Endothelial cell of hepatic sinusoid (primary cell): ENCODE data around the gene RTL10.

Source experiments
- in situ Hi-C: cut with HindIII; loops from 2 replicates; pipeline ENCODE4 v1.10.0; 2017; ENCODE audit warnings: low sequenced_read_pairs

The RTL10 gene

DNA sequence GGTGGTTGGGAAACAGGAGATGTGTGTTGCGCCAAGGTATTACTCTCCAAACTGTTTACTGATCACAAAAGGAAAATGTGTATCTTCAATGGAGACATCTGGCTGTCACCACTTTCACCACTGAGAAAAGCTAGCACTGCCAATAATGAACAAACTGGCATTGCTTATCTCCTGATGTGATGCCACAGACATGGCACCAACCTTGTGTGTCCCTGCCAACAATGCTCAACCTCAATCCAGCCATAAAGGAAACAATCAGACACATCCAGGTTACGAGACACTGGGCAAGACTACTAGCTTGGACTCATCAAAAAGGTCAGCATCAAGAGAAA lies 28.1 kb downstream of the RTL10 start:
- in situ Hi-C loops = no loop called here

- in situ Hi-C loops = no loop called here
These were observed 28.6 kb downstream of the RTL10 start for GRCh38 chr22:19825904-19826618.

DNA sequence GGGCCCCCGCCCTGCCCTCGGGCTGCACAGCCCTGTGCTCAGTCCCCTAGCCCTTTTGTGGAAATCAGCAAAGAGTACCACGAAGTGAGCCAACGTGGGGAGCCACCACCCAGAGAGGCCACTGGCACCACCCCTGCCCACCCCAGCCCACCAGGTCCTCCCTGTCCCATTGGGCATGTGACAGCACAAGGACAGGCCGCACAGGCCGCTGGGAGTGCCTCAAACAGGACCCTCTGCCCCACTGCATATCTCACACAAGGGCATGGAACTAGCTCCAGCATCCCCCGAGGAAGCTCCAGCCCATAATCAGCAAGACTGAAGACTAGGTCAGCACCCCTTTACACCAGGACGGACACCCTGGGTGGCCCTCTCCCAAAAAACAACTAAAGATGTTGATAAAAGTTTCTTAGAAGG lies 29.7 kb downstream of the RTL10 start:
- in situ Hi-C loops = no loop called here

DNA sequence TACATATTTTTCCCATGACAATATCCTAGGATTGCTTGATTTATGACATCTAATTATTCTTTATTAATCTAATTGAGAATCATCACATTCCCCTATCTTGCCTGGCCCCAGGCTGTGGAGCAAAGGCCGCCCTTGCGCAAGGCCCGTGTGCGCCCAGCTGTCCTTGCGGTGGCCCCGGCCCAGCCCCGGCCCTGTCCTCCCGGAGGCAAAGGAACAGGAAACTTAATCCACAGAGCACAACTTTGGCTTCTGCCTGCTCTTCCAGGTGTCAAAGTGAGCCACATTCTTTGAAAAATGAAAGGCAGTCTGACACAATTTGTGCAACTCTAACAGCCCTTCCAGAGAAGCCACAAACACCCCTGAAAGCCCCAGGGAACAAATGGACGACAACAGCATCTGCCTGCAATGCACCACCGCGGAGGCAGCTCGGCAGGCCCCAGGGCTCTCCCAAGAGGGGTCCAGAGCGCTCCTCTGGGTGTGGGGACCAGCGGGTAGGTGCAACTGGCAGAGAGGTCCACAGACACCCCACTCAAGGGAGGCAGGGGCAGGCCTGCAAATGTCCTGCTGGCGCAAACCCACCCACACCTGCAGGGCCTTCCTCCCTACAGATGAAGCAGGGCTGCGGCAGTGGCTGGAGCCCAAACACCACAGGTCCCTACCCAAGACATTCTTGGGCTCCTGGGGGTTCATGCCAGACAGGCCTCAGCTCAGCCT lies 30.3 kb downstream of the RTL10 start:
- in situ Hi-C loops = no loop called here

DNA sequence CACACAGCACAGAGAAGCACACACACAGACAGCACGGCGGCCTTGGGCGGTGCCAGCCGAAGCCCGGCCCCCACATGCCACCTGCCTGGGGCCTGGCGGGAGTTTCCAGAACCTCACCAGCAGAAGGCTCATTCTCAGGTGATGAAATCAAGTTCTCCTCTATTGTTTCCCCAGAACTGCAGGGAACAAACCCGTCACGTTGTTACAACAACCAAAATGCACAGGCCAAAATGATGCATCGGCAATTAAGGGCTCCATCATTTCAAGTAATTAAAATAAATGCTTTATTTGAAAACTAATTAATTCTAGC lies 30.8 kb downstream of the RTL10 start:
- in situ Hi-C loops = no loop called here

DNA sequence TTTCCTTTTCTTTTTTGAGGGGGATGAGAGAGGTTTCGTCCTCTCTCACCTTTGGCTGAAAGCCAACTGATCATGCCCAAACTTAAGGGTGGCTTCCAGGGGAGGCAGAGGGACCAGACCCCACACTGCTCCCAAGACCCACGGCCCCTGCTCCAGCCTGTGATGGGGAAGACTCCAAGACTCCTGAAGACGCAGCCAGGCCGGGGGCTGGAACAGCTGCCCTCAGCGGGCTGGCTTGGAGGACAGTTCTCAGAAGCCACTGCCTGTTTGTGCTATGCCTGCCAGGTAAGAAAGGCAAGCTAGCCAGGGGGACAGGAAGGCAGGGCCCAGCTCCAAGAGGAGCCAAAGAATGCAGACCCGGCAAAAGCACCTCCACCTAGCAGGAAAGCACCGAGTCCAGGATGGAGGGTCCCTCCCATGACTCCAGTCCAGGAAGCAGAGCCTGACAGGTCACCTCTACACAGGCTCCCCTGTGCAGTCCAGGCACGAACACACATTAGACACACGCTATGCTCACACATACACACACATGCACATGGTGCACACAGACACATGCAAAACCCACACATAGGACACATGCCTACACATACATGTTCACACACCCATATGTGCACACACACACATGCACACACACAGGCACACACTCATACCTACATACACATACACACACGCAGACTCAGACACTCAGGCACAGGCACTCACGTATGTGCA lies 31.3 kb downstream of the RTL10 start:
- in situ Hi-C loops = no loop called here

GRCh38 chr22:19822301-19823117 lies 32.2 kb downstream of the RTL10 start:
- in situ Hi-C loops = no loop called here

GRCh38 chr22:19821523-19822300 lies 33.0 kb downstream of the RTL10 start:
- in situ Hi-C loops = no loop called here

- in situ Hi-C loops = no loop called here
These were observed 33.7 kb downstream of the RTL10 start for GRCh38 chr22:19820880-19821522.

GRCh38 chr22:19819911-19820879 lies 34.5 kb downstream of the RTL10 start:
- in situ Hi-C loops = no loop called here

DNA sequence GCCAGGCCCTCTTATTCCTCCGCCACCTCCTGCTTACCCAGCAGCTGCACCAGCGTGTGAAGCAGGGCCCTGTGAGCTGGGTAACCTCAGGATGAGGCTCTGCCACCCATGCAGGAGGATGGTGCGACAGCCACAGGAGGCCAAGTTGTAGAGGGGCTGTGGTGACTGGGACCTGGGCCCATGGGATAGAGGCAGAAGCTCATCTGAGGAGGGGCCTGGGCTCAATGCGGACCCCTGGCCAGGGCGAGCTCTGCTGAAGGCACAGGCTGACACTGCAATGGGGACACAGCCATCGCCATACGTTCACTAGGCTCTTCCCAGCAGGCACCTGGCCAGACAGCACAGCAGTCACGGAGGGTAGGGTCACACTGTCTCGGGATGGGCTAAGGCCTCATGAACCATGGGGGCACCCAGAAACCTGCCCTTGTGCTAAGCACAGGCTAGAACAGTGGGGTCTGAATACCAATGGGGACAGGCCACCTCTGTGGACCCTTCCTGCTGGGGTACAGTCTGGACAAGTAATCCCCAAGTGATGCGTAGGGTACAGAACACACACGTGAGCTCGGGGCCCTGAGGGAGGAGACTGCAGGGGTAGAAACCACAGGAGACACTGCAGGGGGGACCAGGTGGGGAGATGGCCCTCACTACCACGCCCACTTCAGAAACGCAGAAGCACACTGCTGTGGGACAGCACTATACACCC lies 35.3 kb downstream of the RTL10 start:
- in situ Hi-C loops = no loop called here

DNA sequence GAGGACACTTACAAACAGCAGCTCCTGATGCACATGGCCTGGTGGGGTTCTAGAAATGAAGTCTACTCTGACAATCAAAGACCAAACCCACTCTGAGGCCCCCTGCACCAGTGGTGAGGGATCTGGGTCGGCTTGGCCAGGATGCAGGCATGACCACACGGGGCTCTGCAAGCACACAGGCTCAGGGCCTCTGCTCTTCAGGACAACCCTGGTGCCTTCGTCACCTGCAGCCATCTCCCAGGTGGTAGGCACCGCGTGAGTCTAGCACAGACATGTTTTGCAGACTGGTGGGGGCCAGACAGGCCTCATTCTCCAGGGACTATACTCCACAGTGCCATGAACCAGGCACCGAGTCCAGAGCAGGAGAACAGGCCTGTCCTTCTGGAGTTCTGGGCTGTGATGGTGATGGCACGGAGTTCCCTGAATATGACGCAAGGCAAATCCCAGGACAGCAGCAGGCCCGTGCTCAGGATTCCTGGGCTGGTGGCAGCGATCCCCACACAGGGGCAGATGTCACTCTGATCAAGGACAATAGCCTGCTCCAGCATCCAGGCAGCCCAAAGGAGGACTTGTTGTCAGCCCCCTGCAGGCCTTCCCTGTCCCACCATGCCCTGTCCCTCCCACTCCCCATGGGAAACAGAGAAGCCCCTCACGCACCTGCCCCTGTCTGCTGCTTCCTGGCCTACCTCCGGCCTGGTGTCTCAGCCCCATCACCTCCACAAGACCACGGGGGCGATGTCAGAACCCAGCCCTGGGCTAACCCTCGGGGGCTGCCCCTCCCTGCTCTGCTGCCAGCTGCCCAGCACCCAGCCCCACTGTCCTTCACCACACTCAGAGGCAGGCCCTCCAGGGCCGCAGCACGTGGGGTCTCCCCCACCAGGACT lies 36.1 kb downstream of the RTL10 start:
- in situ Hi-C loops = no loop called here

- in situ Hi-C loops = no loop called here
These were observed 38.1 kb downstream of the RTL10 start for GRCh38 chr22:19816372-19817119.

DNA sequence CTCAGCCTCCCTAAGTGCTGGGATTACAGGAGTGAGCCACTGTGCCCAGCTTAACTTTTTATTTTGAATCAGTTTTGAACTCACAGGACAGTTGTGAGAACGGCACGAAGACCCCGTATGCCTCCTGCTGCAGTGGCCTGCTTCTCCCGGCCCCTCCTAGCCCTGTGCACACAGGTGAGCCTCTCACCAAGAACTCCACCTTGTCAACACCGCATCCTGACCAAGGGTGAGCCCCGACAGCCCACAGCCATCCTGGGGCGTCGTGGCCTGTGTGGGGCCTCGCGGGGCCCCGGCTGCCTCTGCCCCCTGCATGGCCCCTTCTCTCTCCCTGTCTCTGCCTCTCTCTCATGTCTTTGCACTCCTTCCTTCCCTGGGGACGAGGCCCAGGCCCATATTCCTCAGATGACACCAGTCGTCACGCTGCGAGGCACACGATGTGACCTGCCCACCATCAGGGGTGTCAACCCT lies 38.8 kb downstream of the RTL10 start:
- in situ Hi-C loops = no loop called here

DNA sequence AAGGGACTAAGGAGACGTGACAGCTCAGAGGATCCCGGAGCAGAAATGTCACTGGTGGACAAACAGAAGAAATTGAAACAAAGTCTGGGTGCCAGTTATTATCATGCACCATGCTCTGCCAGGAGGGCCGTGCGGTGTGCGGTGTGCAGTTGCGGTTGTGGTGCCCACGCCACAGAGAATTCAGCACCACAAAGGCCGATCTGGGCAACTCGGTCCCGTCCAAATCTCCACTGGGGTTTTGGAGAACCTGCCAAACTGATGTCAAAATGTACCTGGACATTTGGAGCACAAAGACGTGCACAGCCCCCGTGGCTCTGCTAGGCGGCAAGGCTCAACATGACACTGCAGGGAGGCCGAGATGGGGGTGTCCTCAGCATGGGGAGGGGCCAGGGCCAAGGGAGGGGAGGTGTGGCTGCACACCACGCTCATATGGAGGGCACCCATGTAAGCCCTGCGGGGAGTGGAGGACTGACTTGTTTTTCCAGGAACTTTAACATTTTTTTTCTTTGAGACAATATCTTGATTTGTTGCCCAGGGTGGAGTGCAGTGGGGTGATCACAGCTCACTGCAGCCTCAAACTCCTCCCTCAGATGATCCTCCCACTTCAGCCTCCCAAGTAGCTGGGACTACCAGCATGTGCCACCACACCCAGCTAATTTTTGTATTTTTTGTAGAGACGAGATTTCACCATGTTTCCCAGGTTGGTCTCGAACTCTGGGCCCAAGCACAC lies 39.4 kb downstream of the RTL10 start:
- in situ Hi-C loops = no loop called here

- in situ Hi-C loops = loop anchor here (5.0 kb wide), 1 partner anchor 78 kb away; no protein-coding TSS in a partner anchor
These were observed 40.2 kb downstream of the RTL10 start for GRCh38 chr22:19814428-19814827.
